A673 (cell line): ENCODE results near the gene MEF2B. TPM values are rescaled to one million over a fixed set of nuclear protein-coding genes. Genes with fewer than 3 reads are reported as not detected.
A peak's percentile ranks its signal among the peaks of the same experiment; 100 is the strongest.

ENCODE experiments used
- BruUV-seq: library from RNA; stranded (reverse); fragments of 400-500 nt; replicated peaks from 2 replicates; lab custom pipeline; 2021; lab: Mats Ljungman, UMichigan
- CTCF ChIA-PET: fragments of 300-600 bp; sonication (Branson Sonifier 250); formaldehyde crosslinking; loops from one replicate; lab custom pipeline; 2022; ENCODE audit warnings: antibody characterized with exemption; lab: Charles Lee
- POLR2A ChIA-PET: fragments of 300-600 bp; sonication (Branson Sonifier 250); formaldehyde crosslinking; loops from one replicate; lab custom pipeline; 2022; ENCODE audit warnings: antibody characterized with exemption; ENCODE audit not compliant: low non-redundant PET; lab: Charles Lee
- DNase-seq: peaks from one replicate; pipeline ENCODE4 v3.0.0-alpha.2; 2015; ENCODE audit warnings: low spot score
- H3K27ac ChIP-seq: fragments of 200-600 bp; sonication (generic); 2 replicates; pipeline ENCODE4 v1.5.1; 2016; ENCODE audit warnings: mixed run types, low read depth, mild to moderate bottlenecking, mixed read lengths, antibody characterized with exemption, low read length; ENCODE audit not compliant: poor library complexity, severe bottlenecking
- H3K27me3 ChIP-seq: fragments of 200-600 bp; sonication (generic); replicated peaks from 2 replicates; pipeline ENCODE4 v1.6.1; 2017; ENCODE audit warnings: mixed run types, low read depth, mild to moderate bottlenecking, mixed read lengths, antibody characterized with exemption, low read length; ENCODE audit not compliant: insufficient read depth, poor library complexity
- H3K36me3 ChIP-seq: fragments of 200-600 bp; sonication (generic); 2 replicates; pipeline ENCODE4 v1.6.1; 2016; ENCODE audit warnings: mixed run types, mild to moderate bottlenecking, mixed read lengths, antibody characterized with exemption, low read length; ENCODE audit not compliant: insufficient read depth, poor library complexity, severe bottlenecking
- H3K4me1 ChIP-seq: fragments of 200-600 bp; sonication (generic); 2 replicates; pipeline ENCODE4 v1.6.1; 2017; ENCODE audit warnings: mixed run types, mild to moderate bottlenecking, mixed read lengths, antibody characterized with exemption, low read length; ENCODE audit not compliant: insufficient read depth, poor library complexity, severe bottlenecking
- H3K4me3 ChIP-seq: fragments of 200-600 bp; sonication (generic); 2 replicates; pipeline ENCODE4 v1.5.1; 2016; ENCODE audit warnings: low read depth, mixed run types, mild to moderate bottlenecking, mixed read lengths, low read length; ENCODE audit not compliant: poor library complexity, severe bottlenecking
- H3K9me3 ChIP-seq: fragments of 200-600 bp; sonication (generic); 2 replicates; pipeline ENCODE4 v1.6.1; 2016; ENCODE audit warnings: mixed run types, low read depth, mild to moderate bottlenecking, mixed read lengths, antibody characterized with exemption, low read length; ENCODE audit not compliant: poor library complexity, severe bottlenecking
- EZH2 ChIP-seq: fragments of 200-600 bp; sonication (generic); IDR thresholded peaks from 2 replicates; pipeline ENCODE4 v1.6.1; 2017; ENCODE audit warnings: borderline replicate concordance, low read depth, mild to moderate bottlenecking, mixed read lengths, antibody characterized with exemption, low read length; ENCODE audit not compliant: poor library complexity, severe bottlenecking
- intact Hi-C: fragments of 100-400 bp; cut with micrococcal nuclease; formaldehyde crosslinking; loops from one replicate; pipeline ENCODE4 v1.10.0; 2022; ENCODE audit not compliant: unreplicated experiment
- total RNA-seq: library from RNA; stranded (reverse); gene quantifications from 2 replicates; pipeline ENCODE4 v1.2.3, GENCODE V29; 2021
- TF ChIP-seq, protein P1 (sequence below): fragments of 300-800, 200-600 bp; sonication (generic); conservative IDR thresholded peaks from 2 replicates; pipeline ENCODE4 v1.5.1; 2017; ENCODE audit warnings: low read depth, mild to moderate bottlenecking, antibody characterized with exemption, low read length, moderate library complexity, mixed read lengths

Gene MEF2B
- total RNA-seq, 1 experiment from 2014 or later: 2.9 TPM

DNA sequence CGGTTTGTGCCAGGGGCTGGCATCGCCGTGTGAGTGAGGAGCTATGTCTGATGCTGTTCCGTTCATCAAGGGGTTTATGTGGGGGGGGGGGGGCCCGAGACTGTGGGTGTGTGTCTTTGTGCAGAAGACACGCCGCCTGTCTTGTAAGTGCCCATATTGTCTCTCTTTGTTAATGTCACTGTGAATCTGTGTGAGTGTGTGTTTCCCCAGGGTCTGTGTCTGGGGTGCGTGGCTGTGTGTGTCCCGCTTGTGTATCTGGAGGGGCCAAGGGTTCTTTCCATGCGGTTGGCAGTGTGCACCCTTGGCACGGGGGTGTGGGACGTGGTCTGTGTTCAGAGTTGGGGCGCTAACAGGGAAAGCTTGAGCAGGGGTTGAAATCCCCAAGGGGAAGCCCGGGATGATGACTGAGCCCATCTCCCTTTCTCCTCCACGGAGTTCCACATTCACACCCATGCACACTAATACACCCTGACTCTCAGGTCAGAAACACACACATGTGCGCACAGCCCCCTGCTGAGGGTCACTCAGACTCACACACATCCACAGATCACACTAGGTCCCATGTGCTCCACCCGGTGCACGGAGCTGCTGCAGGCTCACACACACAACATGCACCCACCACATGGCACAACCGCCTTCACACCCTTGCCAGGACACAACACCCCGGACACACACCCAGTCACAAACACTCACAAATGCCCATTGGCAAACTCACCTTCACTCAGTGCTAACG, 43.5 kb upstream of the MEF2B start:
- ChIA-PET CTCF (no interaction called here), POLR2A (no interaction called here)
- no peak for DNase-seq

DNA sequence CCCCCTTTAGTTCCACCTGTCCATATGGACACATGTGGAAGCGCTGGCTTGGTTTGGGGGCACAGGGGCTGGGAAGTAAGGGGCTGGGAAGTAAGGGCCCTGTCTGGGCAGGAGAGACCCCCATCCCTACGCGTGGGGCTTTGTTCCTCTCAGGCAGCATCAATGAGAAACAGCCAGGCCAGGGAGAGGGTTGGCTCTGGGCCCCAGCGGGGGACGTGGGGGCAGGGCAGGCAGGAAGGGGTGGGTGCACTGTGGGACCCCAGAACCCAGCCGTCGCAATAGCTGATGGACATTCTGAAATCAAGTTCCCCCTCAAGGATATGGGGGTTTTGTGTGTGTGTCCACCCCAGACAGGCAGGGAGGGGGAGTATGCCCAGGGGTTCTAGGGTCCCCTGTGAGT, 42.9 kb upstream of the MEF2B start:
- intact Hi-C loops: no loop called here
- TF ChIP-seq EZH2: no peak
- TF ChIP-seq, protein P1, sequence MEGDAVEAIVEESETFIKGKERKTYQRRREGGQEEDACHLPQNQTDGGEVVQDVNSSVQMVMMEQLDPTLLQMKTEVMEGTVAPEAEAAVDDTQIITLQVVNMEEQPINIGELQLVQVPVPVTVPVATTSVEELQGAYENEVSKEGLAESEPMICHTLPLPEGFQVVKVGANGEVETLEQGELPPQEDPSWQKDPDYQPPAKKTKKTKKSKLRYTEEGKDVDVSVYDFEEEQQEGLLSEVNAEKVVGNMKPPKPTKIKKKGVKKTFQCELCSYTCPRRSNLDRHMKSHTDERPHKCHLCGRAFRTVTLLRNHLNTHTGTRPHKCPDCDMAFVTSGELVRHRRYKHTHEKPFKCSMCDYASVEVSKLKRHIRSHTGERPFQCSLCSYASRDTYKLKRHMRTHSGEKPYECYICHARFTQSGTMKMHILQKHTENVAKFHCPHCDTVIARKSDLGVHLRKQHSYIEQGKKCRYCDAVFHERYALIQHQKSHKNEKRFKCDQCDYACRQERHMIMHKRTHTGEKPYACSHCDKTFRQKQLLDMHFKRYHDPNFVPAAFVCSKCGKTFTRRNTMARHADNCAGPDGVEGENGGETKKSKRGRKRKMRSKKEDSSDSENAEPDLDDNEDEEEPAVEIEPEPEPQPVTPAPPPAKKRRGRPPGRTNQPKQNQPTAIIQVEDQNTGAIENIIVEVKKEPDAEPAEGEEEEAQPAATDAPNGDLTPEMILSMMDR: no peak
- H3K27ac ChIP-seq: no peak overlapping the region
- peaks cover 5% of the 10 kb centered on the region for H3K4me1 ChIP-seq
- H3K9me3 ChIP-seq: no peaks in the 10 kb centered on the region
- H3K27me3 ChIP-seq: peaks cover 36% of the 10 kb centered on the region
- no peaks in the 10 kb centered on the region for H3K36me3 ChIP-seq
- ChIA-PET CTCF (no interaction called here), POLR2A (no interaction called here)
- H3K4me3 ChIP-seq: no peak overlapping the region
- DNase-seq: no peak
- no TSS peak for BruUV-seq

More for the DNA sequence above, 43.5 kb upstream of the MEF2B start:
- Histone ChIP-seq H3K9me3 (no peaks in the 10 kb centered on the region), H3K4me1 (peaks cover 5% of the 10 kb centered on the region), H3K4me3 (no peak overlapping the region), H3K27me3 (peaks cover 36% of the 10 kb centered on the region), H3K36me3 (no peaks in the 10 kb centered on the region), H3K27ac (no peak overlapping the region)
- no TSS peak for BruUV-seq
- intact Hi-C loops: no loop called here
- TF ChIP-seq, protein P1: no peak
- no peak for TF ChIP-seq EZH2

DNA sequence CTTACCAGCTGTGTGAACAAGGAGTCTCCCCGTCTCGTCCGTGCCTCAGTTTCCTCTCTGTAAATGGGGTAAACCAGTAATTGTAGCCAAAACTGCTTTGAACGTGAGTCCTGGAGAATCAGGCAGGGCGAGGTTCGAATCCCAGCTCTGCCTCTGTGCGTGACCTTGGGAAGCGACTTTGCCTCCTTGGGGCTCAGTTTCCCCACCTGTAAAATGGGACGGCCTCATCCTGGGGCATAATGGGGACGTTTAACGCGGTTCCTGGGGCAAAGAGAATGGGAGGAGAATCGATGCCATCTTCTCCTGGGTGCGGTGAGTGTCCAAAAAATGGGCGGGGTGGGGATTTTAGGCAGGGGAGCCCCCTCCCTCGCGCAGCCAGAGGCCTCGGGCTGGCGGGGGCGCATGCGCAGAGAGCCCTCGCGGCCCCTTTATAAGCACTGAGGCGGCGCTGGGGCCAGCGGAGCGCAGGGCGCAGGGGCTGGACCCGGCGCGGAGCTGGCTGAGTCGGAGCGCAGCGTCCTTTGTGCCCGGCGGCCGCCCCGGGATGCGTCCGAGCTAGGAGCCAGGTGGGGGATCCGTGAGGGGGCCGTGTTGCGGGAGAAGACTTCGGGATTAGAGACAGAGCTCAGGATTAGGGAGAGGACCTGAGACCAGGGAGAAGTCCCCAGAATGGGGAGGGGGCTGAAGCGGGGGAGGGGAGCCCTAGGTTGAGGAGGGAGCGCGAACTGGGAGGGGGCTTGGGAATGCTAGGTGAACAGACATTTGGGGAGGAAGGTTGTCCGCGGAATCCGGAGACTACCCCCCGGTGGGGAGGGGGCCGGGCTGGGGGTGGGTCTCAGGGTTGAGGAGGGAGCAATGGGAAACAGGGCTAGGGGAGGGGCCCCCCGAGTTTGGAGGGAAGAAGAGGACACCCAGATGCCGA, 41.7 kb upstream of the MEF2B start, which contains the start of gene NCAN:
Gene NCAN (plus strand): TSS at position 460 of the 922 bp plus-strand sequence. CDS start 4,996 bp downstream, outside the sequence.
- BruUV-seq: no TSS peak
- H3K4me3 ChIP-seq: peak within 1 kb of the TSS; percentile 24
- no peak for DNase-seq
- peak; percentile 45 for TF ChIP-seq EZH2
- TF ChIP-seq, protein P1: no peak
- peaks cover 36% of the 10 kb centered on the region for H3K27me3 ChIP-seq
- ChIA-PET CTCF (no interaction called here), POLR2A (no interaction called here)
- intact Hi-C loops: no loop called here
- no peaks in the 10 kb centered on the region for H3K9me3 ChIP-seq
- no peaks in the 10 kb centered on the region for H3K36me3 ChIP-seq
- H3K27ac ChIP-seq: no peak within 1 kb of the TSS
- peaks cover 5% of the 10 kb centered on the region for H3K4me1 ChIP-seq
